Activated effector memory CD4-positive, alpha-beta T cell treated with anti-CD3 and anti-CD28 coated beads, Interleukin-2, amount 50 U/mL, for 16 hours (primary cell): Measurements from ENCODE around the gene CACNA1B.
A peak's percentile ranks its signal among the peaks of the same experiment; 100 is the strongest.

Experiments
- DNase-seq: peaks from one replicate; pipeline ENCODE4 v3.0.0-alpha.2; 2020

The CACNA1B gene

DNA sequence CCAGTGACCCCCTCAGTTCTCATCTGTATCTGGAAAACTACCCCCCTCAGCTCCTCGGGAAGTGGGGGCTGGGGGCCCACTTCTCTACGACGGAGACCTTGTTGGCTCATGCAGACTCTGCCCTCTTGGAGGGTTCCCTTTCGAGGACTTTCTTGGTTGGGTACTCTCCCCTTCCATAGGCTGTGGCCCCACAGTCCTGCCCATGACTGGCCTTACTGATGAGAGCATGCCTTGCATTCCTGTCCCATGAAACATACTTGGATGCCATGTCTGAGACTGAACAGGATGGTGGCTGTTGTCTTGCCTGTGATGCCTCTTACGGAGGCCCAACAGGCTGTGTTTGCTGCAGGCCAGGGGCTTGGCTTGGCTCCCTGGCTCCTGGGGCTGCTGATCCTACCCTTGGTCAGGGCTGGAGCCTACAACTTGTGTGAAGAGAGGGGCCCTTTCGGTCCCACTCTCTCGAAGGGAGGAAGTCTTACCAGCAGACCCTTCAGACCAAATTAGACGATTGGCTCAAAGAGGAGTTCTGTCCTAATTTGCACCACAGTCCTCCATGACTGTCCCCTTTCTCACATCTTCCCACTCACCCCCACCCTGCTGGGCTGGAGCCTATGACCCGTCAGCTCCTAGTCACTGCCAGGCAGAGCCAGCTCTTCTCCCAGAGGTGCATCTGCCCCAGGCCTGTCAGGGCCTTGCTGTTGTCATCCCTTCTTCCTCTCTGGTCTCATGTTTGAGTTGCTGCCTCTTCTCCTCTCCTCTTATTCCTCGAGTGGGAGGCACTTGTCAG, 109.9 kb downstream of the CACNA1B start:
- peak; percentile 45 for DNase-seq

- no peak for DNase-seq
Measured at GRCh38 chr9:137988051-137988450, 110.5 kb downstream of the CACNA1B start.

DNA sequence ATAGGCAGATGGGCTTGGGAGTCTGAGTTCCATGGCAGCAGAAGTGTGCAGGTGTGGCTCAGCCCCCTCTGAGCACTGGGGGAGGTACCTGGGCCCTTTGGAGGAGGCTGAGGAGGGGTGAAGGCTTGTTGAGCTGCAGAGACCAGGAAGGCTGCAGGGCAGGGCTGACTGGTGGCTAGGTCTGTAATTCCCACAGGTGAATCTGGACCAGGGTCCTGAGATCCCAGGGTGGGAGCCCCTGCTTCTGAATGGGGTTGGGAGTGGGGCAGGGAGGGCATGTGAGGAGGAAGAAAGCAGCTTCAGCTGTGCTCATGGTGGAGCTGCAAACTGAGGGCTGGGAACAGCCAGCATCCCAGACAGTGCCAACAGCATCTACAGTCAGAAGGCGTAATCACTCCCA, 111.1 kb downstream of the CACNA1B start:
- DNase-seq = no peak

- no peak for DNase-seq
Measured at GRCh38 chr9:137989156-137989555, 111.6 kb downstream of the CACNA1B start.

DNA sequence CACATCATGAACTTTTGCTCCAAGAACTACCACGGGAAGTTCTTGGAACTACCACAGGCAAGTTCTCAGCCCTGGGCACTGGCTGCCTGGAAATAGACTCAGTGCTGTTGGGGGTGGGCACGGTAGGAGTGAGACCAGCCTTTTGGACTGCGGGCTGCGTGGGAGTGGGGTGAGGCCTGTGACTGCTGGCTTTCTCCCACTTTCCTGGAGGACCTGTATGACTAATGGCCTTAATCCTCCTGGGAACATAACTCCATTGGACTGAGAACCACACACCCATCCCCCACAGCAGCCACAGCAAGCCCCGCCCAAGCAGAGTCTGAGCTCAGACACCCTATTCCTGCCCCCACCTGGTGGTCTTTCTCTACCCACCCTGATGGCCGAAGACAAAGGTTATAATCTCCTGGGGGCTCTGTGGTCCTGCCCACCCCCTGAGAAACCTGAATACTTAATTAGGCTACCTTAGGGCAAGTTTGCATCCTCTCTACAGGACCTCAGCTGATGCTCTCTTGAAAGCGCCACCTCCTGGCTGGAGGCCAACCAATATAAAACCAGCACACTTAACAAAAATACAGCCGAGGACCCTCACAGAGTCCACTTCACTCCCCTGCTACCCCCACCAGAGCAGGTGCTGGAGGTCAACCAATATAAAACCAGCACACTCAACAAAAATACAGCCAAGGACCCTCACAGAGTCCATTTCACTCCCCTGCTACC, 112.6 kb downstream of the CACNA1B start:
- no peak for DNase-seq

DNA sequence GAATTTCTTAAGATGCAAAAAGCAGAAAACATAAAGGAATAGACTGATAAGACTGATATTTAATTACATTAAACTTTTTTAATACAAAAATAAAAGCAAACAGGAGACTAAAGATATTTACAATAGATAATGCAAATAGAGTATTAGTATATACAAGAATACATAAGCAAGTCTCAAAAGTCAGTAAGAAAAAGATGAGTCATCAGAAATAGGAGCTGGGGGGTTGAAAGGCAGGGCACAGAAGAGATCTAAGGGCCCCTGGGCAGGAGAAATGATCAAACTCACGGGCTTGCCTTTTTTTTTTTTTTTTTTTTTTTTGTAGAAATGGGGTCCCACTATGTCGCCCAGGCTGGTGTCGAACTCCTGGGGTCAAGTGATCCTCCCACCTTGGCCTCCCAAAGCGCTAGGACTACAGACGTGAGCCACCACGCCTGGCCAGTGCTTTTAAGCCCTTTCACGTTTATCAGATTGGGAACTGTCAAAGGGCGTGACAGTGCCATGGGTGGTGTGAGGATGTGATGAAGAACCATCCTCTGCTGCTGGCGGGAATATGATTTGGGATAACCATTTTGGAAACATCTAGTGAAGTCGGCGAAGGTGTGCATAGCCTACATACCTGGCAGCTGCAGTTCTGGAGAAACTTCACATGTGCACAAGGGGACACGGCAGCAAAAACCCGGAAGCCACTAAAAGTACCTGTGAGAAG, 126.1 kb downstream of the CACNA1B start:
- no peak for DNase-seq

DNA sequence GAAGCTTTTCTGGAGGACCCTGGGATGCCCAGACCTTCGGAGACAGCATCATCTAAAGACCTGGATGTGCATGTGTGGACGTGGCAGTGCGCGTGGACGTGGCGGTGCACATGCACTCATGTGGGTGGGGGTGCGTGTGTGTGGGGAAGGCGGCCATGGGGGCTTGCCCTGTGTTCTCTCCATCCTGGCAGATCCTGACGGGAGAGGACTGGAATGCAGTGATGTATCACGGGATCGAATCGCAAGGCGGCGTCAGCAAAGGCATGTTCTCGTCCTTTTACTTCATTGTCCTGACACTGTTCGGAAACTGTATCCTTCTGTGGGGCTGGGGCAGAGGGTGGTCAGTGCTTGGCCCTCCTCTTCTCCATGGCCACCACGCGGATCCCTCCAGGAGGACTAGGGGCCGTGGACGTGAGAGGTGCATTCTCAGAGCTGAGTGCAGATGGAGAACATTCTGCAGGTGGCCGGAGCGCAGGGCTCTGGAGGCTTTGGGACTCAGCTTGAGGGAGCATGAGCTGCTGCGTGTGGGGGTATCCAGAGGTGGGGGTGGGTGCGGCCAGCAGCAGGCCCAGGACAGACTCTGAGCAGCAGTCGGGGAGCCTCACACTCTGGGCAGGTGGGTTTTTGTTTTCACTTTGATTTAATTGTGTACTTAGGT, 129.1 kb downstream of the CACNA1B start:
- peak; percentile 42 for DNase-seq

DNA sequence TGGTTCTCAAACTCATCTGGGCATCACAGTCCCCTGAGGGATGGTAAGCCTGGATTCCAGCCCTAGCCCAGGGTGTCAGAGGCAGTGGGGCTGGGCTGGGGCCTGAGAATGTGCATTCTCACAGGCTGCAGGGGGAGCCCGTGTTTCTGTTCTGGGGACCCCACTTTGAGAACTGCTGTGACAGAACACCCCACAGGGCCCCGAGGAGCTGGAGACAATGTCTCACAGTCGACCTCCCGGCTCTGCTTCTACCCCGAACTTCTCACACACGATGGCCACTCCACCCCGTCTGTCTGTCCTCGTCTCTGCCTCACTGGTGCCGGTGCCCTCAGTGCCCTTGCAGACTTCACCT, 130.0 kb downstream of the CACNA1B start:
- DNase-seq = peak; percentile 44

DNA sequence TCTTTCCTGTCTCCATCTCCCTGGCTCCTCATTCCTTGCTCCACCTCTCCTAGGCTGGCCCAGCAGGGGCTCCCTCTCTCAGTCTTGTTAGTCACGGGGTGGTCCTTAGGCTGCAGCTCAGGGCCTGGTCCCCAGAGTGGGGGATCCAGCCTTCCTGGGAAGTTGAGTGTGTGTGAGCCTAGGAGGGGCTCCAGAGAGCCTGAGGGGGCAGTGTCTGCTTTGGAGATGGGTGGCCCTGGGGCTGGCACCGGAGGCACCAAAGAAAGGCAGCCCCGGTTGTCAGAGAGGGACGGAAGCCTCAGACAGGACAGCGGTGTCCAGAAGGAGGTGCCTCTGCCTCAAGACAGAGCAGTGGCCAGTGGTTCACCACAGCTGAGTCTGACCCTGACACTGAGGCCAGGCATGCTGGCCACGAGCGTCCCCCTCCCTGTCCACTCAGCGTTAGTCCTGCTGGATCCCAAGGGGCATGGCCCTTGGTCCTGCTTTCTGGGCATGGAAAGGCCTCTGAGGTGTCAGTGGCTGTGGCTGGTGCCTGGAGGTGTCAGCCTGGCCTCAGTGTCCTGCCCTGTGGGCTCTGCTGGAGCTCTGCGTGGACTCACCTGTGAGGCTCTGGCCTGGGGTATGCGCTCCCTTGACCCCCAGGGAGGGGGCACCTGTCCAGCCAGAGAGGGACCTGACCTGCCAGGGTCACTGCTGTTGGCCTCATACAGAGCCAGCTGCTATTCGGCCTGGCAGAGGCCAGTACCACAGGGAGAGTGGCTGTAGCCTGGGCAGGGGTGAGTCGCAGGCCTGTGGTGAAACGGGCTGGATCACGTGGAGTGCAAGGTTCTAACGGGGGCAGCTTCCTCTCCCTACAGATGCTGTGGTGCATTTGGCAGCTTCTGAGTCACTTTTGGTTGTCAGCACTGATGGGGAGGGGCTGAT, 130.6 kb downstream of the CACNA1B start:
- peak; percentile 50 for DNase-seq

DNA sequence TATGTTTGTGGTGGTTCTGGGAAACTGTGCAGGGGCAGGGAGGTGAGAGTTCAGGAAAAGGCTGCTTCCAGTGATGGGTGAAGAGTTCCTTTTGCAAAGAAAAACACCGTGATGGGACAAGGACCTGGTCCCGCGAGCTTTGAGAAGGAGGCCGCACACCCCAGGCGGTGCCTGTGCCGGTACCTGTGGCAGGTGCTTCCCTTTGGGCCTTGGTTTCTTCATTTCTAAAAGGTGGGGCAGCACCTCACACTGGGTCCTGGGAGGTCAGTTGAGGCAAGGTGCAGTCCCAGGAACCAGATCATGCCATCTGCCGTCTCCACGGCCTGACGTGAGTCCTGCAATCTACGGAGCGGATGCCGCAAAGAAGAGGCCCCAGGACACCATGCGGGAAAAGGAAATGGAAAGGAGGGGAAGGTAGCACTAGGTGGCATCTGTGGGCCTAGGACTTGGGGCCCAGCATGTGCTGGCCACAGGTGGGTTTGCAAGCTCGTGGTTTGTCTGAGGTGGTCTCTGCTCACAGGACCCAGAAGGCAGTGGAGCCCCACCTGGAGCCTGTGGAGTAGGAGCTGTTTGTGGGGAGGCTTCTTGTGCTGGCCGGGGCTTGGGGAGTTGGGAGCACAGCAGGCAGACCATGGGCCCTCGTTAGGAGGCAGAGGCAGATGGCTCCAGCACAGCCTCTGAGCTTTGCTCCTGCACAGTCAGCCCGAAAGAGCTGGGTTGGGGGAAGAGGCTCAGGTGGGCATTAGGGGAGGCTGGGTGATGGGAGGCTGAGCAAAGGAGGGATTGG, 131.6 kb downstream of the CACNA1B start:
- DNase-seq = peak; percentile 52

GRCh38 chr9:138009803-138010690, 132.5 kb downstream of the CACNA1B start:
- peak; percentile 49 for DNase-seq

DNA sequence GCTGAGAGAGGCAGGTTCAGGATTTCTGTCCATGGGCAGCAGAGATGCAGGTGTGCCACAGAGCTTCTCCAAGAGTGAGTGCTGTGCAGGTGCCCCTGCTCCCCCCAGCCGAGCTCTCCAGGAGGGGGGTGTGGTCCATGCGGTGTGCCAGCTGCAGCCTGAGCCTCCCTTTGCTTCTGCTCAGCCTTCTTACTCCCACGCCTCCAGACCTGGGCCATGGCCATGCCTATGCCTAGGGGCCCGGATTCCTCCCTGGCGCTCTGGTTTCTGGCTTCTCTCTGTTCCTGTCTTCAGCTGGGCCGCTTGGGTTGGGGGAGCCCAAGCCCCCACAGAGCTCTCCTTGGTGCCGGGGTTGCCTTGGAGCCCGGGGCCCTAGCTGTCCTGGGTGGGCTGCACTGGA, 133.3 kb downstream of the CACNA1B start:
- DNase-seq = peak; percentile 42

GRCh38 chr9:138011951-138012500, 134.4 kb downstream of the CACNA1B start:
- DNase-seq = peak; percentile 58

DNA sequence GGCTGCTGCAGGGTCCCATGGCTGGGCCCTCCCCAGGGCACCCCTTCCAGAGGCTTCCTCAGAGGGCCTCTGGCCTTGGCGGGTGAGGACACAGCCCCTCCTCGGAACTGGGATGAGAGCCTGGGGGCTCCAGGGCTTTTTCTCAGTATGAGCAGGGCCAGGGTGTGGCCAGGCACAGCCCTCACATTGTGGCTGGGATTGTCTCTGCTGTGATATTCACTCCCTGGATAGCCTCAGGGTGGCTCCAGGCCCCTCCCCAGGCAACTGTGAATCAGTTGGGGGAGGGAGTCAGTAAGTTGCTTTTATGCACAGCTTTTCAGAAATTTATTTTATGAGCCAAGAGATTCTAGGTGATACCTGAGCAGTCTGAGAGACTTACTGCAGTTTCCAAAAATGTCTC, 135.7 kb downstream of the CACNA1B start:
- peak; percentile 47 for DNase-seq

GRCh38 chr9:138013836-138014562, 136.4 kb downstream of the CACNA1B start:
- DNase-seq = peak; percentile 42

GRCh38 chr9:138014563-138014945, 137.0 kb downstream of the CACNA1B start:
- no peak for DNase-seq

GRCh38 chr9:138015021-138015829, 137.6 kb downstream of the CACNA1B start:
- peak; percentile 60 for DNase-seq
